ENCODE data around the gene CEACAM7. TPM values are rescaled to one million over a fixed set of nuclear protein-coding genes. Genes with fewer than 3 reads are reported as not detected.
"Not testable (repeated sequence)": the region's sequence is repeated elsewhere in the genome, so short reads cannot be mapped to it uniquely, and the experiment has no call there.

The CEACAM7 gene
- not detected in 2 replicates for total RNA-seq (2014; rRNA removed; shearing (Covaris generic); ENCODE audit: low replicate concordance)

DNA sequence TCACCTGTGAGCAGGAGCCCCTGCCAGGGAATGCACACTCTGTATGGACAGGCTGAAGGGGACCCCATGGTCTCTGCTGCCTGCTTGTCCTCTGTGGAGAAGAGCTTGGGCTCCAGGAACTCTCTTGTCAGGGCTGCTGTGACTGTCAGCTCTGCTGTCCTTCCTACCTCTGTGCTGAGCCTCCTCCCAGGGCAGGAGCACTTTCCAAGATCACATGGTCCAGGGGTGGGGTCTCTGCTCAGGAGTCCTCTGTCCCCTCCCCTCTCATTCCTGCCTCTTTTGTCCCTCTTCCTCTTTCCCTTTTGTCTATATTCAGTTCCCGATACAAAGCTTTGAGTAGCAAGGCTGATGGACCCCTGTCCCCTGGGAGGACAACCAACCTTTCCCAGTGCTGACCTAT lies at the start of gene CEACAM7:
TSS of gene CEACAM7 (minus strand) at position 173 of the 400 bp plus-strand sequence. CDS start at position 68, 105 bp downstream.
- no peak for DNase-seq (ENCODE audit: low read depth)
- in situ Hi-C loops (cut with HindIII; ENCODE audit: low pct_unique_long_range_greater_than_20kb, low sequenced_read_pairs), result no loop called here

DNA sequence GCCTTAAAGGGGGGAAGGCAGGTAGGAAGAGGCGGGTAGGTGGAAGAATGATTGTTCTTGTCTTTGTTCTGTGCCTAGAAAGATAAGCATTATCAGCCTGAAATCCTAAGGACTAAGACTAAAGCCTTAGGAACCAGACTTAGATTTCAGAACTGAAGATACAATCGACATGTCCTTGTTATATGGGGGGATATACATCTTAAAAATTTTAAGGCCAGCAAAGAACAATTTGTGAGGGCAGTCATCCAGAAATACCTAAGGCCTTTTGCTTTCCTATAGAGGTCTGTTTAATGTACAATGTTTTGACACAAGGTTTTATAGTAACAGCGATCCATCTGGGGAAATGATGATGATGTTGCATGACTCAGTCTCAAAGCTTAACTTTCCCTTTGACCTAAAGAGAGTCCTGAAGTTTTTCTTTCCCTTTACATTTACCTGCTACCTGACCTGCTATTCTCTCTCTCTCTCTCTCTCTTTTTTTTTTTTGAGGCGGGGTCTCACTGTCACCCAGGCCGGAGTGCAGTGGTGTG lies 47.1 kb upstream of the CEACAM7 start:
- DNase-seq (ENCODE audit: low read depth), result peak; percentile 39
- in situ Hi-C loops (cut with HindIII; ENCODE audit: low pct_unique_long_range_greater_than_20kb, low sequenced_read_pairs), result no loop called here

DNA sequence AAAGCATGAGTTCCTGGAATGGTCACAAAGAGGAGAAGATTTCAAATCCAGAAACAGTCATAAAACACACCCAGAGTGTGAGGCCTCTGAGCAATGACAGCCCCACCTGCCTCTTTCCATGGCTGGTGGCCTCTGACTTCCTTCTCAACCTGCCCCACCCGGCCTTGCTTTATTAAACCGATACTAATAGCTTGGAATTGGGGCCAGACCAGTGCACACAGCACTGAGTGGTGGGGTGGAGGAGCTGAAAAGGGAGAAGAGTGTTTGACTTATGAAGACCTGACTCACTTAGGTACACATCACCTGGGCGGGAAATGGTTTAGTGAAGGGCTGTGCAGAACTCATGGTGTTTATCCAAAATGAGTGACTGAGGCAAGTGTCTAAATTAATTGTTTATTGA lies 46.5 kb upstream of the CEACAM7 start:
- in situ Hi-C loops (cut with HindIII; ENCODE audit: low pct_unique_long_range_greater_than_20kb, low sequenced_read_pairs), result no loop called here
- no peak for DNase-seq (ENCODE audit: low read depth)

DNA sequence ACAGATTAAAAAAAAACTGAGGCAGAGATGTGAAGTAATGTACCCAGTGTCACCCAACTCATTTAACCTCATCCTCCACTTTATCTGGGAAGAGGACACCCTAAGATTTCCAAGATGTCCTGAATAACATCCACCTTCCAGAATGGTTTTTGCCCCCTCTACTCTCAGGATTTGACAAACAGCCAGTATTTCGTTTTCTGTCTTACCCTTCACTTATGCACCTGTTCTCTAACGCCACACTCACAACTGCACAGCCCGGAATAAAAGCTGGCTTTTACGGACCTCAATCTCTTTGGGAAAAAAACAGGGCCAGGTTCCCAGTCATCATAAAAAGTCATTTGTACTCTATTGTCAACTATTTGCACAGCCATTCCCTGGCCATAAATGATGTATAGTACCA lies 46.1 kb upstream of the CEACAM7 start:
- DNase-seq (ENCODE audit: low read depth), result no peak
- in situ Hi-C loops (cut with HindIII; ENCODE audit: low pct_unique_long_range_greater_than_20kb, low sequenced_read_pairs), result no loop called here

DNA sequence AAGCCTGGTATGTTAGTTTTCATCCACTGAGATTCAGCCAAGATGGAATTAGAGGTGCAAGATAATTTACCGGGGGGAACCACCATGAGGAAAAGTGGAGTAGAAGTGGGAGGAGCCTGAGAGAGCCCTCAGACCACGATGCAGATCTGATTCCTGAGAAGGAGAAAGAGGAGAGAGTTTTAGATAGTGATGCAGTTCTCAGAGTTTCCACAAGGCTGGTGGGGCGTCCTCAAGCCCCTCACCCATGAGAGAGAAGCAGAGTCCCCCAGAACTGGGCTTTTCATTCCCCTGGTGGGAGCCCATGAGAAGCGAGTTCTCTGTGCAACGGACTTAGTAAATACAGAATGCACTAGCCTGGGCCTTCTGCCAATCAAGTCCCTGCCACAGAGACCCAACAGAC lies 38.4 kb upstream of the CEACAM7 start:
- in situ Hi-C loops (cut with HindIII; ENCODE audit: low pct_unique_long_range_greater_than_20kb, low sequenced_read_pairs), result no loop called here
- DNase-seq (ENCODE audit: low read depth), result no peak

DNA sequence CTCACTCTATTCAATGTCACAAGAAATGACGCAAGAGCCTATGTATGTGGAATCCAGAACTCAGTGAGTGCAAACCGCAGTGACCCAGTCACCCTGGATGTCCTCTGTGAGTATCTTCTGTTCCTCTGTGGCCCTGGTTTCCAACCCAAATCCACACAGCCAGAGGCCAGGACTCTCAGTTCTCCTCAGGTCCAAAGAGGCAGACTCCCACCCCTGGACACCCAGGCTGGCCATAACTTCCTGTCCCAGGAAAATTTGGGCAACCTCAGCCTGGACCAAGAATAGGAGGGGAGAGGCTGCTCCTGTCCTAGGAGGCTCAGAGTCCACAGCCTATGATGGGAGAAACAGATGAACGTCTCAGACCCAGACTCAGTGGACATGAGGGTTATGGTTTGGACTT lies 32.0 kb upstream of the CEACAM7 start:
- DNase-seq (ENCODE audit: low read depth), result no peak
- in situ Hi-C loops (cut with HindIII; ENCODE audit: low pct_unique_long_range_greater_than_20kb, low sequenced_read_pairs), result no loop called here

DNA sequence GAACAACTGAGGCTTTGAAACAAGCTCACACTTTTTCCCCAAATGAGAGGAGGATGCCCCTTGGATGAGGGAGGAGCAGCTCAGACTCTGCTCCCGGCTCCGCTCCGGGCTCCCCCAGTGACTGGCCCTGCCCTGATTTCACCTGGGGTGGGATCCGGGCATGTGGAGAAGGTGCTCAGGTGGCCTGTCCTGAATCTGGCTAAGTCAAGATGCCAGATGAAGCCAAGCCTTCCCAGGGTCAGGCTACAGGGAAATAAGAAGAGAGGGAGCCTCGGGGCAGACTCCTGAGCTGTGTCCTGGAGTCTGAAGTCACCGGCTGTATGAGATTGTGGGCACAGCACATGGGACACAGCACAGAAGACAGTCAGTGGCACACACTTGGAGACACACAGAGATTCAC lies 30.7 kb upstream of the CEACAM7 start:
- no peak for DNase-seq (ENCODE audit: low read depth)
- in situ Hi-C loops (cut with HindIII; ENCODE audit: low pct_unique_long_range_greater_than_20kb, low sequenced_read_pairs), result no loop called here

DNA sequence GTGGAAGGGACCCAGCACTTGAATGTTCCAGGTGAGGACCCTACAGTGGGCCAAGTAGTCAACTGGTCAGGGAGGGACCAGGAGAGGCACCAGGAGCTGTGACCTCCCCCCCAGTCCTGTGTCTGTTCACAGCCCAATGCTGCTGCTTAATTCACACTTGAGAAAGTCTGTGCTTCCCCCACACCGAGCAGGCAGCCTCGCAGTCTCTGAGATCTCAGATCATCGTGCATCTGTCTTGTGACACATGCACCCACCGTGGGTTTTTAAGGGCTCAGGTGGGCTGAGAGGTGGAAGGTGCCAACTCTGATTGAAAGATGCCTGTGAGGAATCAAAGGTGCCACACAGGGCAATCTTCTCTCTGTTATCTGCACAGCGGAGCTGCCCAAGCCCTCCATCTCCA lies 26.5 kb upstream of the CEACAM7 start:
- in situ Hi-C loops (cut with HindIII; ENCODE audit: low pct_unique_long_range_greater_than_20kb, low sequenced_read_pairs), result no loop called here
- no peak for DNase-seq (ENCODE audit: low read depth)

DNA sequence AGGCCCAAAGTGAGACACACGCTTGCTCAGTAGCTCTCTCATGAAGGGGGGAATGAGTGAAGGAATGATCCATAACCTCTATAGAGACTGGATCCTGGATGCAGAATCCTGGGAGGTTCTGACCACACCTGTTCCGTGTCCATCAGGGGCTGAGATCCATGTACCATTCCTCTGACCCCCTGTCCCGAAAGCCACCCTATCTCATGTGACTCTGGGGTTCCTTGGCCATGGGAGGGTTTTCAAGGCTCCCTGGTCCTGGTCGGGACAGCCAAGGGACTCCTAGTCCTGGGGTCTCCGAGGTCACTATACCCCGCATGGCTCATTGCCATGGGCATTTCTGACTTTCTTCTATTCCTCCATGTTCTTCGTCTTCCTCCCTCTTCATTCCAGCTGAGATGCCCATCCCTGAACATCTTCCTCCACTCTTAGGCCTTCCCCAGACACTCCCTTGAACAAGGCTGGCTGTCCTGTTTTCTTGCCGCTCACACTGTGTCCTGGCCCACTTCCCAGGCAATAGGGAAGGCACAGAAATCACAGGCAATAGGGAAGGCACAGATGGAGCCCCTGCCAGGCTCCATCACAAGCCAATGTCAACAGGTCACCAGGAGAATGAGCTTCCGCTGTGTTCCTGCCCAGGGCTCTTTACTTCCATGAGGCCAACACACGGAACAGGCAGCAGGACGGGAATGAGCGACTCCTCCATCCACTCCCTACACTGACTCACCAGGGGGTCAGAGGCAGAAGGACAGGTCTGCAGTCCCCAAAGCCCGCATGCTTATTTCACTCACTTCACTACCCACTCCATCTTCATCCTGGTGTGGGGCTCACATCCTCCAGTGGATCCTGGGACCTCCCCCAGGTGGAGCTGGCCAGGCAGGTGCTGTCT lies 23.5 kb upstream of the CEACAM7 start:
- no peak for DNase-seq (ENCODE audit: low read depth)
- in situ Hi-C loops (cut with HindIII; ENCODE audit: low pct_unique_long_range_greater_than_20kb, low sequenced_read_pairs), result no loop called here

DNA sequence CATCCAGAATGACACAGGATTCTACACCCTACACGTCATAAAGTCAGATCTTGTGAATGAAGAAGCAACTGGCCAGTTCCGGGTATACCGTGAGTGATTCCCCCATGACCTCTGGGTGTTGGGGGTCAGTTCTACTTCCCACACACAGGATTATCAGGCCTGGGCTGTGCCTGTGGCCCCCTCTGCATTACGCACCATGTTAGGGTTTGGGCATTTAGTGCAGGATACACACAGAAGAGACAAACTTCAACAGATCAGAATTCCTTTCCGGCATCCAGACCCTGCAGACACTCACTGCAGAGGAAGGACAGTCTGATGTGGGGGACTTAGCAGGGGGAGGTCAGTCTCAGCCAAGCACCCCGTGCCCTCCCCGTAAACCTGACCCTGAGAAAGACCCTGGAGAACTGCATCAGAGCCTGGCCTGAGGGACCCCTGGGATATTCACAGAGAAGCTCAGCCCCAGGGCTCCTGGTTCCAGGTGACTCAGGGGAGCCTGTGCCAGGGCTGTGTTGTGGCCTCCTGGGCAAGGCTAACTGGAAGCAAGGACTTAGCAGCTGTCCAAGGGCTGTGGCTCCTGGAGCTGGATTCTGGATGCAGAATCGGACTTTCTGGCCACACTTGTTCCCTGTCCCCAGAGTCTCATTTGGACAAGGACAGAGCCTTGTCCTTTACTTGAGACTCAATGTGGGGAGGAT lies 22.0 kb upstream of the CEACAM7 start:
- in situ Hi-C loops (cut with HindIII; ENCODE audit: low pct_unique_long_range_greater_than_20kb, low sequenced_read_pairs), result no loop called here
- no peak for DNase-seq (ENCODE audit: low read depth)

DNA sequence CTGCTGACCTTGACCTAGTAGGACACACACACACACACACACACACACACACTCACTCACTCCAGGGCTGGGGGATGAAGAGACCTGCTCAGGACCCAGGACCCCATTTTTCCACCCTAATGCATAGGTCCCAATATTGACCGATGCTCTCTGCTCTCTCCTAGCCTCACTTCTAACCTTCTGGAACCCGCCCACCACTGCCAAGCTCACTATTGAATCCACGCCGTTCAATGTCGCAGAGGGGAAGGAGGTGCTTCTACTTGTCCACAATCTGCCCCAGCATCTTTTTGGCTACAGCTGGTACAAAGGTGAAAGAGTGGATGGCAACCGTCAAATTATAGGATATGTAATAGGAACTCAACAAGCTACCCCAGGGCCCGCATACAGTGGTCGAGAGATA lies 21.4 kb upstream of the CEACAM7 start:
- DNase-seq (ENCODE audit: low read depth); in situ Hi-C loops (cut with HindIII; ENCODE audit: low pct_unique_long_range_greater_than_20kb, low sequenced_read_pairs): not testable (repeated sequence)

DNA sequence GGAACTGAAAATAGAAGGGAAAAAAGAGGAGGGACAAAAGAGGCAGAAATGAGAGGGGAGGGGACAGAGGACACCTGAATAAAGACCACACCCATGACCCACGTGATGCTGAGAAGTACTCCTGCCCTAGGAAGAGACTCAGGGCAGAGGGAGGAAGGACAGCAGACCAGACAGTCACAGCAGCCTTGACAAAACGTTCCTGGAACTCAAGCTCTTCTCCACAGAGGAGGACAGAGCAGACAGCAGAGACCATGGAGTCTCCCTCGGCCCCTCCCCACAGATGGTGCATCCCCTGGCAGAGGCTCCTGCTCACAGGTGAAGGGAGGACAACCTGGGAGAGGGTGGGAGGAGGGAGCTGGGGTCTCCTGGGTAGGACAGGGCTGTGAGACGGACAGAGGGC lies 20.4 kb upstream of the CEACAM7 start, which contains the start of gene CEACAM5:
TSS of gene CEACAM5 (plus strand) at position 146 of the 400 bp plus-strand sequence. CDS start at position 252, 106 bp downstream.
- in situ Hi-C loops (cut with HindIII; ENCODE audit: low pct_unique_long_range_greater_than_20kb, low sequenced_read_pairs), result no loop called here
- no peak for DNase-seq (ENCODE audit: low read depth)

DNA sequence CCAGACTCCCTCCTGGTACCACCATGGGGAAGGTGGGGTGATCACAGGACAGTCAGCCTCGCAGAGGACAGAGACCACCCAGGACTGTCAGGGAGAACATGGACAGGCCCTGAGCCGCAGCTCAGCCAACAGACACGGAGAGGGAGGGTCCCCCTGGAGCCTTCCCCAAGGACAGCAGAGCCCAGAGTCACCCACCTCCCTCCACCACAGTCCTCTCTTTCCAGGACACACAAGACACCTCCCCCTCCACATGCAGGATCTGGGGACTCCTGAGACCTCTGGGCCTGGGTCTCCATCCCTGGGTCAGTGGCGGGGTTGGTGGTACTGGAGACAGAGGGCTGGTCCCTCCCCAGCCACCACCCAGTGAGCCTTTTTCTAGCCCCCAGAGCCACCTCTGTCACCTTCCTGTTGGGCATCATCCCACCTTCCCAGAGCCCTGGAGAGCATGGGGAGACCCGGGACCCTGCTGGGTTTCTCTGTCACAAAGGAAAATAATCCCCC lies 19.9 kb upstream of the CEACAM7 start:
- DNase-seq (ENCODE audit: low read depth), result no peak
- in situ Hi-C loops (cut with HindIII; ENCODE audit: low pct_unique_long_range_greater_than_20kb, low sequenced_read_pairs), result no loop called here

DNA sequence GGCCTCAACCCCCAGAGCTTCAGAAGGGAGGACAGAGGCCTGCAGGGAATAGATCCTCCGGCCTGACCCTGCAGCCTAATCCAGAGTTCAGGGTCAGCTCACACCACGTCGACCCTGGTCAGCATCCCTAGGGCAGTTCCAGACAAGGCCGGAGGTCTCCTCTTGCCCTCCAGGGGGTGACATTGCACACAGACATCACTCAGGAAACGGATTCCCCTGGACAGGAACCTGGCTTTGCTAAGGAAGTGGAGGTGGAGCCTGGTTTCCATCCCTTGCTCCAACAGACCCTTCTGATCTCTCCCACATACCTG lies 19.4 kb upstream of the CEACAM7 start:
- no peak for DNase-seq (ENCODE audit: low read depth)
- in situ Hi-C loops (cut with HindIII; ENCODE audit: low pct_unique_long_range_greater_than_20kb, low sequenced_read_pairs), result no loop called here

DNA sequence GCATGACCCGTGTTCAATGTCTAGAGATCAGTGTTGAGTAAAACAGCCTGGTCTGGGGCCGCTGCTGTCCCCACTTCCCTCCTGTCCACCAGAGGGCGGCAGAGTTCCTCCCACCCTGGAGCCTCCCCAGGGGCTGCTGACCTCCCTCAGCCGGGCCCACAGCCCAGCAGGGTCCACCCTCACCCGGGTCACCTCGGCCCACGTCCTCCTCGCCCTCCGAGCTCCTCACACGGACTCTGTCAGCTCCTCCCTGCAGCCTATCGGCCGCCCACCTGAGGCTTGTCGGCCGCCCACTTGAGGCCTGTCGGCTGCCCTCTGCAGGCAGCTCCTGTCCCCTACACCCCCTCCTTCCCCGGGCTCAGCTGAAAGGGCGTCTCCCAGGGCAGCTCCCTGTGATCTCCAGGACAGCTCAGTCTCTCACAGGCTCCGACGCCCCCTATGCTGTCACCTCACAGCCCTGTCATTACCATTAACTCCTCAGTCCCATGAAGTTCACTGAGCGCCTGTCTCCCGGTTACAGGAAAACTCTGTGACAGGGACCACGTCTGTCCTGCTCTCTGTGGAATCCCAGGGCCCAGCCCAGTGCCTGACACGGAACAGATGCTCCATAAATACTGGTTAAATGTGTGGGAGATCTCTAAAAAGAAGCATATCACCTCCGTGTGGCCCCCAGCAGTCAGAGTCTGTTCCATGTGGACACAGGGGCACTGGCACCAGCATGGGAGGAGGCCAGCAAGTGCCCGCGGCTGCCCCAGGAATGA lies 18.9 kb upstream of the CEACAM7 start:
- peak; percentile 78 for DNase-seq (ENCODE audit: low read depth)

DNA sequence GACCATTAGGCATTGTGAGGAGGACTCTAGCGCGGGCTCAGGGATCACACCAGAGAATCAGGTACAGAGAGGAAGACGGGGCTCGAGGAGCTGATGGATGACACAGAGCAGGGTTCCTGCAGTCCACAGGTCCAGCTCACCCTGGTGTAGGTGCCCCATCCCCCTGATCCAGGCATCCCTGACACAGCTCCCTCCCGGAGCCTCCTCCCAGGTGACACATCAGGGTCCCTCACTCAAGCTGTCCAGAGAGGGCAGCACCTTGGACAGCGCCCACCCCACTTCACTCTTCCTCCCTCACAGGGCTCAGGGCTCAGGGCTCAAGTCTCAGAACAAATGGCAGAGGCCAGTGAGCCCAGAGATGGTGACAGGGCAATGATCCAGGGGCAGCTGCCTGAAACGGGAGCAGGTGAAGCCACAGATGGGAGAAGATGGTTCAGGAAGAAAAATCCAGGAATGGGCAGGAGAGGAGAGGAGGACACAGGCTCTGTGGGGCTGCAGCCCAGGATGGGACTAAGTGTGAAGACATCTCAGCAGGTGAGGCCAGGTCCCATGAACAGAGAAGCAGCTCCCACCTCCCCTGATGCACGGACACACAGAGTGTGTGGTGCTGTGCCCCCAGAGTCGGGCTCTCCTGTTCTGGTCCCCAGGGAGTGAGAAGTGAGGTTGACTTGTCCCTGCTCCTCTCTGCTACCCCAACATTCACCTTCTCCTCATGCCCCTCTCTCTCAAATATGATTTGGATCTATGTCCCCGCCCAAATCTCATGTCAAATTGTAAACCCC lies 17.5 kb upstream of the CEACAM7 start:
- peak; percentile 50 for DNase-seq (ENCODE audit: low read depth)
- in situ Hi-C loops (cut with HindIII; ENCODE audit: low pct_unique_long_range_greater_than_20kb, low sequenced_read_pairs), result no loop called here

More for the DNA sequence above, 18.9 kb upstream of the CEACAM7 start:
- in situ Hi-C loops (cut with HindIII; ENCODE audit: low pct_unique_long_range_greater_than_20kb, low sequenced_read_pairs), result no loop called here

DNA sequence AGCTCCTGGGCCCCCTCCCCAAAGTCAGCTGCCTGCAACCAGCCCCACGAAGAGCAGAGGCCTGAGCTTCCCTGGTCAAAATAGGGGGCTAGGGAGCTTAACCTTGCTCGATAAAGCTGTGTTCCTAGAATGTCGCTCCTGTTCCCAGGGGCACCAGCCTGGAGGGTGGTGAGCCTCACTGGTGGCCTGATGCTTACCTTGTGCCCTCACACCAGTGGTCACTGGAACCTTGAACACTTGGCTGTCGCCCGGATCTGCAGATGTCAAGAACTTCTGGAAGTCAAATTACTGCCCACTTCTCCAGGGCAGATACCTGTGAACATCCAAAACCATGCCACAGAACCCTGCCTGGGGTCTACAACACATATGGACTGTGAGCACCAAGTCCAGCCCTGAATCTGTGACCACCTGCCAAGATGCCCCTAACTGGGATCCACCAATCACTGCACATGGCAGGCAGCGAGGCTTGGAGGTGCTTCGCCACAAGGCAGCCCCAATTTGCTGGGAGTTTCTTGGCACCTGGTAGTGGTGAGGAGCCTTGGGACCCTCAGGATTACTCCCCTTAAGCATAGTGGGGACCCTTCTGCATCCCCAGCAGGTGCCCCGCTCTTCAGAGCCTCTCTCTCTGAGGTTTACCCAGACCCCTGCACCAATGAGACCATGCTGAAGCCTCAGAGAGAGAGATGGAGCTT lies 15.7 kb upstream of the CEACAM7 start:
- DNase-seq (ENCODE audit: low read depth), result no peak
- in situ Hi-C loops (cut with HindIII; ENCODE audit: low pct_unique_long_range_greater_than_20kb, low sequenced_read_pairs), result no loop called here

Data from Caki2 (cell line).